A673 (cell line): ENCODE data around the gene PATL1. TPM values are rescaled to one million over a fixed set of nuclear protein-coding genes. Genes with fewer than 3 reads are reported as not detected.

Experiments
- BruUV-seq: library from RNA; stranded (reverse); fragments of 400-500 nt; replicated peaks from 2 replicates; lab custom pipeline; 2021; lab: Mats Ljungman, UMichigan
- CTCF ChIA-PET: fragments of 300-600 bp; sonication (Branson Sonifier 250); formaldehyde crosslinking; loops from one replicate; lab custom pipeline; 2022; ENCODE audit warnings: antibody characterized with exemption; lab: Charles Lee
- POLR2A ChIA-PET: fragments of 300-600 bp; sonication (Branson Sonifier 250); formaldehyde crosslinking; loops from one replicate; lab custom pipeline; 2022; ENCODE audit warnings: antibody characterized with exemption; ENCODE audit not compliant: low non-redundant PET; lab: Charles Lee
- DNase-seq: peaks from one replicate; pipeline ENCODE4 v3.0.0-alpha.2; 2015; ENCODE audit warnings: low spot score
- H3K27ac ChIP-seq: fragments of 200-600 bp; sonication (generic); 2 replicates; pipeline ENCODE4 v1.5.1; 2016; ENCODE audit warnings: mixed run types, low read depth, mild to moderate bottlenecking, mixed read lengths, antibody characterized with exemption, low read length; ENCODE audit not compliant: poor library complexity, severe bottlenecking
- H3K27me3 ChIP-seq: fragments of 200-600 bp; sonication (generic); replicated peaks from 2 replicates; pipeline ENCODE4 v1.6.1; 2017; ENCODE audit warnings: mixed run types, low read depth, mild to moderate bottlenecking, mixed read lengths, antibody characterized with exemption, low read length; ENCODE audit not compliant: insufficient read depth, poor library complexity
- H3K36me3 ChIP-seq: fragments of 200-600 bp; sonication (generic); 2 replicates; pipeline ENCODE4 v1.6.1; 2016; ENCODE audit warnings: mixed run types, mild to moderate bottlenecking, mixed read lengths, antibody characterized with exemption, low read length; ENCODE audit not compliant: insufficient read depth, poor library complexity, severe bottlenecking
- H3K4me1 ChIP-seq: fragments of 200-600 bp; sonication (generic); 2 replicates; pipeline ENCODE4 v1.6.1; 2017; ENCODE audit warnings: mixed run types, mild to moderate bottlenecking, mixed read lengths, antibody characterized with exemption, low read length; ENCODE audit not compliant: insufficient read depth, poor library complexity, severe bottlenecking
- H3K4me3 ChIP-seq: fragments of 200-600 bp; sonication (generic); 2 replicates; pipeline ENCODE4 v1.5.1; 2016; ENCODE audit warnings: low read depth, mixed run types, mild to moderate bottlenecking, mixed read lengths, low read length; ENCODE audit not compliant: poor library complexity, severe bottlenecking
- H3K9me3 ChIP-seq: fragments of 200-600 bp; sonication (generic); 2 replicates; pipeline ENCODE4 v1.6.1; 2016; ENCODE audit warnings: mixed run types, low read depth, mild to moderate bottlenecking, mixed read lengths, antibody characterized with exemption, low read length; ENCODE audit not compliant: poor library complexity, severe bottlenecking
- EZH2 ChIP-seq: fragments of 200-600 bp; sonication (generic); IDR thresholded peaks from 2 replicates; pipeline ENCODE4 v1.6.1; 2017; ENCODE audit warnings: borderline replicate concordance, low read depth, mild to moderate bottlenecking, mixed read lengths, antibody characterized with exemption, low read length; ENCODE audit not compliant: poor library complexity, severe bottlenecking
- intact Hi-C: fragments of 100-400 bp; cut with micrococcal nuclease; formaldehyde crosslinking; loops from one replicate; pipeline ENCODE4 v1.10.0; 2022; ENCODE audit not compliant: unreplicated experiment
- total RNA-seq: library from RNA; stranded (reverse); gene quantifications from 2 replicates; pipeline ENCODE4 v1.2.3, GENCODE V29; 2021
- TF ChIP-seq, protein P1 (sequence below): fragments of 300-800, 200-600 bp; sonication (generic); conservative IDR thresholded peaks from 2 replicates; pipeline ENCODE4 v1.5.1; 2017; ENCODE audit warnings: low read depth, mild to moderate bottlenecking, antibody characterized with exemption, low read length, moderate library complexity, mixed read lengths

PATL1 gene
- total RNA-seq, 1 experiment from 2014 or later = 78.9 TPM

- H3K4me3 ChIP-seq = peak overlapping the region; percentile 68
- H3K36me3 ChIP-seq = peaks cover 11% of the 10 kb centered on the region
- no TSS peak for BruUV-seq
- ChIA-PET CTCF (no interaction called here), POLR2A (no interaction called here)
- peaks cover 37% of the 10 kb centered on the region for H3K4me1 ChIP-seq
- DNase-seq = peak; percentile 15
- TF ChIP-seq, protein P1, sequence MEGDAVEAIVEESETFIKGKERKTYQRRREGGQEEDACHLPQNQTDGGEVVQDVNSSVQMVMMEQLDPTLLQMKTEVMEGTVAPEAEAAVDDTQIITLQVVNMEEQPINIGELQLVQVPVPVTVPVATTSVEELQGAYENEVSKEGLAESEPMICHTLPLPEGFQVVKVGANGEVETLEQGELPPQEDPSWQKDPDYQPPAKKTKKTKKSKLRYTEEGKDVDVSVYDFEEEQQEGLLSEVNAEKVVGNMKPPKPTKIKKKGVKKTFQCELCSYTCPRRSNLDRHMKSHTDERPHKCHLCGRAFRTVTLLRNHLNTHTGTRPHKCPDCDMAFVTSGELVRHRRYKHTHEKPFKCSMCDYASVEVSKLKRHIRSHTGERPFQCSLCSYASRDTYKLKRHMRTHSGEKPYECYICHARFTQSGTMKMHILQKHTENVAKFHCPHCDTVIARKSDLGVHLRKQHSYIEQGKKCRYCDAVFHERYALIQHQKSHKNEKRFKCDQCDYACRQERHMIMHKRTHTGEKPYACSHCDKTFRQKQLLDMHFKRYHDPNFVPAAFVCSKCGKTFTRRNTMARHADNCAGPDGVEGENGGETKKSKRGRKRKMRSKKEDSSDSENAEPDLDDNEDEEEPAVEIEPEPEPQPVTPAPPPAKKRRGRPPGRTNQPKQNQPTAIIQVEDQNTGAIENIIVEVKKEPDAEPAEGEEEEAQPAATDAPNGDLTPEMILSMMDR = no peak
- TF ChIP-seq EZH2 = no peak
- no peaks in the 10 kb centered on the region for H3K9me3 ChIP-seq
- no peaks in the 10 kb centered on the region for H3K27me3 ChIP-seq
- intact Hi-C loops = loop anchor here (5.0 kb wide), 1 partner anchor 62 kb away; no protein-coding TSS in a partner anchor
- H3K27ac ChIP-seq = peak overlapping the region; percentile 78
Observed at GRCh38 chr11:59614277-59615119, 54.3 kb downstream of the PATL1 start.

DNA sequence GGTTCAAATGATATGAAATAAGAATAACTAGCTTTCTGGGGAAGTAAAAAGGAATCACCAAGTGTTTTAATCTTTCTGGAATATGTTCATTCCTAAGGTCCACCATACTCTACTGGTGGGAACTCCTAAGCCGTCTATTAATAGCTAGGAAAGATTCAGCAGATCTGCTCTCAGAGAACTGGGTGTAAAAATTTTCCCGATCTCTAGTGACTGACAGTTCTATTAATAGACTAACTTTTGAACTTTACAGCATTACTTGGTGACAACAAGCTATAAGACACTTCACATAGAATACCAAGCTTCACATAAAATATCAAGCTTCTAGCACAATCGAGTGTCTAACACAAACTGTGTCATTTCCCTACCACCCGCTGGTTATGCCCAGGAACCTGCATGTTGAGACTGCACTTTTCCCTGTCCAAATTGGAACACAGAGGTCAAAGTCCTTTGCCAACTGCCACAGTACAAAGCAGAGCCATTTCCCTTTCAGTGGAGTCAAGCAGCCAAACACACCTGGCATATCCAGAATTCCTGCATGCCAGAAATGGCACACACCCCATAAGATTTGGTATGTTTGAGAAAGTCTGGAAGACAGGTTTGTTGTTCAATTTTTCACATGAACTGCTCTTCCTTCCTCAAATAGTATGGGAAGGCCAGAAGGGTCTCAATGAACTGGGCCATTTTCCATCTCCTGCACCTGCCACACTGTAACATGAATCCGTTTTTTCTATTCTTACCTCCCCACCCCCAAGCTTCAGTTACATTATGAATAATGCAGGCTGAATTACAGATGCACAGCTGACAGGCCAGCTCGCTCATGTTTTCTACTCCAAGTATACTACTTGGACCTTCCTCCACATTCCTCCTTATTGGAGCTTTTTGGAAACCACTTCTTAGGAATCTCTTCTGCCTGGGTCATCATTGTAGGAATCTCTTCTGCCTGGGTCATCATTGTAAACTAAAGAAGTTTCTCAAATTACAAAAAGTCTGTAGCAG is 57.0 kb downstream of the PATL1 start:
- TF ChIP-seq, protein P1 = no peak
- TF ChIP-seq EZH2 = no peak
- ChIA-PET POLR2A (interaction anchor here (1.0 kb wide), 1 partner anchor 185 kb away, joined by 3 read pairs; no protein-coding TSS in a partner anchor), CTCF (no interaction called here)
- BruUV-seq = no TSS peak
- no peak for DNase-seq
- Histone ChIP-seq H3K27ac (no peak overlapping the region), H3K4me1 (peaks cover 33% of the 10 kb centered on the region), H3K9me3 (no peaks in the 10 kb centered on the region), H3K4me3 (no peak overlapping the region), H3K27me3 (no peaks in the 10 kb centered on the region), H3K36me3 (peaks cover 37% of the 10 kb centered on the region)
- intact Hi-C loops = no loop called here

DNA sequence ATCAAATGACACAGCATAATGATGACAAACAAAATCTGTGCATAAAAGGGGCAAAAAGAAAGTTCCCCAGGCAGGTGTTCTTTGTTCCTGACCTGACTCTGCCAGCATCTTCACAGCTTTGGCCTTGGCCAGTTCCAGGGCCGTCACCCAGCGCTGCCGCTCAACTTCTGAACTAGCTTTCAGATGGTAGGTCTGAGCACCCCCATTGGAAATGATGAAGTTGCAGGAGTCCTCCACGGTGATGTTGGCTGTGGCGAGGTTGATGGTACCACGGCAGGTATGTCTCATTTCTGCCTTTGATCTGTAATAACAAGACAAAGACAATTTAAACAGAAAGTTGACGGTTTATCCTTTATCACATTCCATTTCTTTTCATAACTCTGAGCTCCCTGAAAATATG is 58.5 kb downstream of the PATL1 start:
- no peak overlapping the region for H3K4me3 ChIP-seq
- H3K36me3 ChIP-seq = peaks cover 53% of the 10 kb centered on the region
- H3K27ac ChIP-seq = no peak overlapping the region
- no peaks in the 10 kb centered on the region for H3K9me3 ChIP-seq
- no peak for DNase-seq
- peaks cover 29% of the 10 kb centered on the region for H3K4me1 ChIP-seq
- H3K27me3 ChIP-seq = no peaks in the 10 kb centered on the region
- BruUV-seq = no TSS peak
- TF ChIP-seq, protein P1 = no peak
- TF ChIP-seq EZH2 = no peak
- intact Hi-C loops = no loop called here
- ChIA-PET POLR2A (interaction anchor here (1.0 kb wide), 1 partner anchor 183 kb away, joined by 3 read pairs; no protein-coding TSS in a partner anchor), CTCF (no interaction called here)
